K562 (cell line): ENCODE measurements around the gene CAPRIN1. TPM values are rescaled to one million over a fixed set of nuclear protein-coding genes. Genes with fewer than 3 reads are reported as not detected.

Experiments used
- ATAC-seq: fragments of 200-7000 bp; cut with Tn5 transposase; 3 replicates; pipeline ENCODE4 v1.9.1; 2020; ENCODE audit warnings: moderate library complexity
- BruUV-seq: library from RNA; stranded (reverse); fragments of 400-500 nt; replicated peaks from 2 replicates; lab custom pipeline; 2021; lab: Mats Ljungman, UMichigan
- CTCF ChIA-PET: fragments of 300-600 bp; formaldehyde crosslinking; extraction: SDS; loops from one replicate; lab custom pipeline; 2021; ENCODE audit warnings: low intra/inter-chr PET ratio; lab: Yijun Ruan, JAX
- POLR2A ChIA-PET: fragments of 300-600, 350-650 bp; sonication (Branson Sonifier 250); formaldehyde crosslinking; extraction: SDS; loops from one replicate; lab custom pipeline; 2021; ENCODE audit warnings: antibody characterized with exemption, inconsistent platforms; lab: Yijun Ruan, JAX
- DNase-seq, 4 experiments: peaks; one replicate each; pipeline versions ENCODE4 v3.0.0 to v3.0.0-alpha.2; 2011 to 2018; ENCODE audit warnings: low spot score in 3 of 4, mixed read lengths in 3 of 4; ENCODE audit errors: extremely low read depth in 1 of 4
- FAIRE-seq: peaks from 2 replicates; lab custom pipeline; 2011; peaks lifted over from hg19 to GRCh38; lab: Jason Lieb, UNC
- H2AFZ ChIP-seq: 2 replicates; pipeline ENCODE4 v1.6.0; 2011; ENCODE audit warnings: low read depth, low read length, control low read depth, inconsistent platforms
- H3K27ac ChIP-seq: fragments of 200-600 bp; 3 replicates; pipeline ENCODE4 v1.8.0; 2011; ENCODE audit warnings: low read depth, mild to moderate bottlenecking, control low read depth, inconsistent platforms, low read length, moderate library complexity, mixed read lengths; ENCODE audit errors: extremely low read depth
- H3K27me3 ChIP-seq, 2 experiments: fragments of 300-600 bp in 1 of 2; 2 replicates in 1 of 2; 3 replicates in 1 of 2; pipeline versions ENCODE4 v1.6.0 to v1.8.0; 2011; ENCODE audit warnings: inconsistent platforms in 2 of 2, low read length in 2 of 2, mild to moderate bottlenecking in 1 of 2, mixed read lengths in 1 of 2, moderate library complexity in 1 of 2; ENCODE audit not compliant: control insufficient read depth in 2 of 2, insufficient read depth in 2 of 2
- H3K36me3 ChIP-seq: fragments of 300-600 bp; 3 replicates; pipeline ENCODE4 v1.8.0; 2011; ENCODE audit warnings: mild to moderate bottlenecking, low read length, inconsistent platforms; ENCODE audit not compliant: control insufficient read depth, insufficient read depth
- H3K4me1 ChIP-seq, 2 experiments: fragments of 200-600 bp in 1 of 2; replicated peaks in 1 of 2; 2 replicates in 1 of 2; 3 replicates in 1 of 2; pipeline versions ENCODE4 v1.5.1 to v1.8.0; 2011; ENCODE audit warnings: inconsistent platforms in 2 of 2, low read length in 2 of 2, mild to moderate bottlenecking in 1 of 2, mixed read lengths in 1 of 2, moderate library complexity in 1 of 2; ENCODE audit not compliant: control insufficient read depth in 2 of 2, insufficient read depth in 2 of 2
- H3K4me2 ChIP-seq: 2 replicates; pipeline ENCODE4 v1.6.1; 2011; ENCODE audit warnings: low read length, control low read depth, inconsistent platforms, mixed read lengths; ENCODE audit not compliant: insufficient read depth
- H3K4me3 ChIP-seq: fragments of 200-600 bp; sonication (generic), shearing (Covaris generic); 2 replicates; pipeline ENCODE4 v1.5.1; 2016; ENCODE audit warnings: control low read depth, inconsistent platforms
- H3K79me2 ChIP-seq: fragments of 200-600 bp; 3 replicates; pipeline ENCODE4 v1.8.0; 2011; ENCODE audit warnings: low read length, inconsistent platforms; ENCODE audit not compliant: control insufficient read depth, insufficient read depth
- H3K9ac ChIP-seq, 2 experiments: 2 replicates each; pipeline versions ENCODE4 v1.6.0 to v1.6.1; 2011; ENCODE audit warnings: low read depth in 2 of 2, low read length in 2 of 2, control low read depth in 1 of 2, inconsistent platforms in 1 of 2, mild to moderate bottlenecking in 1 of 2, mixed read lengths in 1 of 2; ENCODE audit not compliant: insufficient read depth in 1 of 2
- H3K9me1 ChIP-seq: one replicate; pipeline ENCODE4 v1.6.0; 2011; ENCODE audit warnings: inconsistent platforms, mild to moderate bottlenecking, low read length, moderate library complexity; ENCODE audit not compliant: control insufficient read depth, insufficient read depth
- H3K9me3 ChIP-seq: replicated peaks from 2 replicates; pipeline ENCODE4 v1.5.1; 2011; ENCODE audit warnings: low read depth, low read length, inconsistent platforms; ENCODE audit not compliant: control insufficient read depth, insufficient read depth
- H4K20me1 ChIP-seq: replicated peaks from 2 replicates; pipeline ENCODE4 v1.6.1; 2011; ENCODE audit warnings: low read length, inconsistent platforms, mixed read lengths; ENCODE audit not compliant: control insufficient read depth, insufficient read depth
- ADNP ChIP-seq: fragments of 200-800 bp; sonication (Bioruptor generic); IDR thresholded peaks from 2 replicates; pipeline ENCODE4 v1.6.1; 2016; ENCODE audit warnings: missing genetic modification characterization, missing compliant biosample characterization
- CREB3 ChIP-seq: fragments of 450-650 bp; conservative IDR thresholded peaks from 2 replicates; pipeline ENCODE4 v1.6.1; 2016; ENCODE audit warnings: missing genetic modification characterization, low read depth, mild to moderate bottlenecking, missing compliant biosample characterization, moderate library complexity
- E2F6 ChIP-seq, 2 experiments: IDR thresholded peaks; 2 replicates each; pipeline ENCODE4 v1.6.1; 2011; ENCODE audit warnings: borderline replicate concordance in 1 of 2, control low read depth in 1 of 2, low read depth in 1 of 2, low read length in 1 of 2, mild to moderate bottlenecking in 1 of 2, mixed read lengths in 1 of 2, moderate library complexity in 1 of 2; ENCODE audit not compliant: insufficient read depth in 1 of 2, insufficient read length in 1 of 2, poor library complexity in 1 of 2, severe bottlenecking in 1 of 2; ENCODE audit errors: extremely low read depth in 1 of 2
- FOS ChIP-seq: IDR thresholded peaks from 3 replicates; pipeline ENCODE4 v1.6.1; 2011; ENCODE audit not compliant: insufficient read length; ENCODE audit errors: extremely low read depth
- FOXA1 ChIP-seq: fragments of 450-650 bp; IDR thresholded peaks from 2 replicates; pipeline ENCODE4 v1.6.1; 2016; ENCODE audit warnings: mild to moderate bottlenecking, borderline replicate concordance
- NELFE ChIP-seq: IDR thresholded peaks from 2 replicates; pipeline ENCODE4 v1.6.1; 2011; ENCODE audit warnings: mild to moderate bottlenecking; ENCODE audit not compliant: insufficient read depth, insufficient read length
- NFE2 ChIP-seq: IDR thresholded peaks from 2 replicates; pipeline ENCODE4 v1.6.1; 2014; ENCODE audit warnings: antibody characterized with exemption, low read depth
- PHF8 ChIP-seq: fragments of 200-600 bp; sonication (generic); IDR thresholded peaks from 2 replicates; pipeline ENCODE4 v1.6.1; 2012; ENCODE audit warnings: mixed run types, mild to moderate bottlenecking, inconsistent platforms, low read length, moderate library complexity, borderline replicate concordance
- RAD51 ChIP-seq: fragments of 450-650 bp; IDR thresholded peaks from 2 replicates; pipeline ENCODE4 v1.7.1; 2016; ENCODE audit warnings: low read depth, mild to moderate bottlenecking, borderline replicate concordance
- RBM15 ChIP-seq: fragments of 200-400 bp; formaldehyde crosslinking; IDR thresholded peaks from 2 replicates; pipeline ENCODE4 v1.6.1; 2018; ENCODE audit warnings: mild to moderate bottlenecking, low read length, moderate library complexity; ENCODE audit not compliant: insufficient read depth
- RBM17 ChIP-seq: fragments of 200-400 bp; formaldehyde crosslinking; IDR thresholded peaks from 2 replicates; pipeline ENCODE4 v1.6.1; 2017; ENCODE audit warnings: low read depth, mild to moderate bottlenecking, low read length, borderline replicate concordance
- SMARCB1 ChIP-seq: IDR thresholded peaks from 2 replicates; pipeline ENCODE4 v1.6.1; 2011; ENCODE audit warnings: improper control_type of control experiment, low read depth; ENCODE audit not compliant: insufficient read length
- SNIP1 ChIP-seq: fragments of 450-650 bp; IDR thresholded peaks from 2 replicates; pipeline ENCODE4 v1.7.1; 2017; ENCODE audit warnings: low read depth, mild to moderate bottlenecking
- ZBTB7A ChIP-seq: IDR thresholded peaks from 2 replicates; pipeline ENCODE4 v1.6.1; 2011; ENCODE audit warnings: low read depth, mild to moderate bottlenecking, low read length, moderate library complexity, borderline replicate concordance; ENCODE audit not compliant: control insufficient read depth
- ZNF696 ChIP-seq: fragments of 250-450 bp; sonication (Bioruptor Pico); conservative IDR thresholded peaks from 2 replicates; pipeline ENCODE4 v1.4.0; 2020; ENCODE audit warnings: mild to moderate bottlenecking, moderate library complexity
- ZZZ3 ChIP-seq: fragments of 450-650 bp; IDR thresholded peaks from 2 replicates; pipeline ENCODE4 v1.6.1; 2016; ENCODE audit warnings: antibody characterized with exemption, mild to moderate bottlenecking, moderate library complexity
- WGBS: fragments of 100-300 bp; shearing (Covaris generic); methylation state at CpG from one replicate; pipeline ENCODE4 v1.1.6; 2016; ENCODE audit warnings: low coverage, mixed read lengths; ENCODE audit not compliant: insufficient coverage; ENCODE audit errors: missing lambda C conversion rate; 5-methylcytosine and 5-hydroxymethylcytosine counted together
- in situ Hi-C: fragments of 300-500 bp; cut with MboI; formaldehyde crosslinking; loops from 4 replicates; pipeline ENCODE4 v1.15.0; 2018; ENCODE audit warnings: inconsistent platforms, mixed read lengths
- intact Hi-C: fragments of 100-400 bp; cut with micrococcal nuclease; formaldehyde crosslinking; loops from 2 replicates; pipeline ENCODE4 v1.14.2; 2022
- polyA plus RNA-seq, 8 experiments: library from polyadenylated mRNA; depleted of rRNA in 4 of 8; stranded (reverse) in 5 of 8; unstranded in 3 of 8; fragments of >200 nt; fragmentation: Nextera tagmentation in 2 of 8; fragmentation: Illumina TruSeq in 1 of 8; extraction: Ambion mirVana in 2 of 8; extraction: Trizol in 1 of 8; gene quantifications; 2 replicates each; pipeline versions ENCODE4 v1.2.1 to v1.2.3, GENCODE V29; 2011 to 2014; ENCODE audit warnings: inconsistent platforms in 1 of 8, missing spikeins in 1 of 8
- total RNA-seq, 7 experiments: library from RNA; depleted of rRNA in 6 of 7; stranded (reverse); fragments of >200 nt in 6 of 7; fragmentation: Illumina TruSeq in 2 of 7; extraction: Trizol in 2 of 7; gene quantifications; 2 replicates each; pipeline versions ENCODE4 v1.2.1 to v1.2.3, GENCODE V29; 2011 to 2021; ENCODE audit warnings: low replicate concordance in 1 of 7
- TF ChIP-seq, protein P1 (sequence below): sonication (generic); formaldehyde crosslinking; IDR thresholded peaks from 2 replicates; pipeline ENCODE4 v1.8.1; 2022; ENCODE audit warnings: missing genetic modification reagents

CAPRIN1 gene
- total and polyA plus RNA-seq, 9 of the 15 experiments (the other 6 are each of a cell fraction or from before 2014, with no cell fraction given): 49.6 to 271 (median 244) TPM

DNA sequence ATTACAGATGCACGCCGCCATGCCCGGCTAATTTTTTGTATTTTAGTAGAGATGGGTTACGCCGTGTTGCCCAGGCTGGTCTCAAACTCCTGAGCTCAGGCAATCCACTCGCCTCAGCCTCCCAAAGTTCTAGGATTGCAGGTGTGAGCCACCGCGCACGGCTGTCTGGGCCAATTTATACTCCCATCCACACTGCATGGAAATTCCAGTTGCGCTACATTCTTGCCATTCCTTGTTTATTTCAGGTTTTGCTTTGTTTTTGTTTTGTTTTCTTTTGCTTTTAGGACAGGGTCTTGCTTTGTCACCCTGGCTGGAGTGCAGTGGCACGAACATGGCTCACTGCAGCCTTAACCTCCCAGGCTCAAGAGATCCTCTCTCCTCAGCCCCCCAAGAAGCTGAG, 11.0 kb upstream of the CAPRIN1 start (continued):
- TF ChIP-seq ZZZ3 (no peak), ZBTB7A (no peak), CREB3 (tag) (no peak), NELFE (no peak), RAD51 (no peak)

GRCh38 chr11:34044664-34045485, 6.7 kb upstream of the CAPRIN1 start:
- POLR2A ChIA-PET: interaction anchor here (0.6 to 1.7 kb wide), 10 partner anchors 9 to 394 kb away, joined by 3 to 10 read pairs (median 3); partner anchors contain the start of gene CAT
- CTCF ChIA-PET: no interaction called here
- H3K4me2 ChIP-seq: peak overlapping the region; percentile 85
- BruUV-seq: TSS peak; percentile 97
- peak overlapping the region; percentile 32 for H3K4me3 ChIP-seq
- H3K9me1 ChIP-seq: no peaks in the 10 kb centered on the region
- H4K20me1 ChIP-seq: no peaks in the 10 kb centered on the region
- no peaks in the 10 kb centered on the region for H3K36me3 ChIP-seq
- in situ Hi-C loops: no loop called here
- no peaks in the 10 kb centered on the region for H3K9me3 ChIP-seq
- H3K9ac ChIP-seq: peak overlapping the region; percentile 86 to 87
- no peaks in the 10 kb centered on the region for H3K27me3 ChIP-seq
- H3K27ac ChIP-seq: peak overlapping the region; percentile 95
- FAIRE-seq (peak; percentile 92), DNase-seq (peak; percentile 46 to 91 (median 65)), ATAC-seq (peak; percentile 96)
- WGBS: 5% methylated on average over 24 of the region's 27 CpGs
- peaks cover 11 to 19% of the 10 kb centered on the region in 2 experiments; a peak in 4 of 5 replicates for H3K4me1 ChIP-seq
- peak overlapping the region; percentile 99 for H2AFZ ChIP-seq
- no peaks in the 10 kb centered on the region for H3K79me2 ChIP-seq
- intact Hi-C loops: no loop called here
- TF ChIP-seq, protein P1, sequence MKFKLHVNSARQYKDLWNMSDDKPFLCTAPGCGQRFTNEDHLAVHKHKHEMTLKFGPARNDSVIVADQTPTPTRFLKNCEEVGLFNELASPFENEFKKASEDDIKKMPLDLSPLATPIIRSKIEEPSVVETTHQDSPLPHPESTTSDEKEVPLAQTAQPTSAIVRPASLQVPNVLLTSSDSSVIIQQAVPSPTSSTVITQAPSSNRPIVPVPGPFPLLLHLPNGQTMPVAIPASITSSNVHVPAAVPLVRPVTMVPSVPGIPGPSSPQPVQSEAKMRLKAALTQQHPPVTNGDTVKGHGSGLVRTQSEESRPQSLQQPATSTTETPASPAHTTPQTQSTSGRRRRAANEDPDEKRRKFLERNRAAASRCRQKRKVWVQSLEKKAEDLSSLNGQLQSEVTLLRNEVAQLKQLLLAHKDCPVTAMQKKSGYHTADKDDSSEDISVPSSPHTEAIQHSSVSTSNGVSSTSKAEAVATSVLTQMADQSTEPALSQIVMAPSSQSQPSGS (CRISPR knock-in tag): no peak
- no peak for TF ChIP-seq RBM15
- TF ChIP-seq SNIP1: no peak
- peak in 1 of 2 experiments; percentile 24 for TF ChIP-seq E2F6 (IDR thresholded peaks at IDR 0.05; ENCODE audit: borderline replicate concordance in 1 of 2, extremely low read depth in 1 of 2, insufficient read depth in 1 of 2, insufficient read length in 1 of 2, low read depth in 1 of 2, low read length in 1 of 2, poor library complexity in 1 of 2, severe bottlenecking in 1 of 2)
- no peak for TF ChIP-seq ZNF696 (CRISPR knock-in tag)
- TF ChIP-seq NFE2: peak; percentile 97
- no peak for TF ChIP-seq RBM17
- TF ChIP-seq PHF8: peak; percentile 45; the same call in 1 of the 2 replicates
- TF ChIP-seq ADNP (tag): no peak
- TF ChIP-seq FOS: no peak
- no peak for TF ChIP-seq FOXA1
- TF ChIP-seq SMARCB1: no peak
